Loucy (cell line): ENCODE measurements around the gene ALDOA.

ENCODE experiments used
- H2AFZ ChIP-seq: fragments of 200-600 bp; sonication (generic); 2 replicates; pipeline ENCODE4 v1.6.0; 2016; ENCODE audit warnings: antibody characterized with exemption, mild to moderate bottlenecking, low read length, moderate library complexity
- H3F3A ChIP-seq: fragments of 200-600 bp; 2 replicates; pipeline ENCODE4 v1.6.0; 2016; ENCODE audit warnings: antibody characterized with exemption, low read depth, mild to moderate bottlenecking
- H3K27me3 ChIP-seq: fragments of 200-600 bp; sonication (generic); 2 replicates; pipeline ENCODE4 v1.6.1; 2014; ENCODE audit warnings: low read length, mild to moderate bottlenecking; ENCODE audit not compliant: insufficient read depth, poor library complexity, severe bottlenecking
- H3K36me3 ChIP-seq: fragments of 200-600 bp; sonication (generic); 2 replicates; pipeline ENCODE4 v1.6.1; 2016; ENCODE audit warnings: low read length; ENCODE audit not compliant: insufficient read depth
- H3K4me1 ChIP-seq: fragments of 200-600 bp; sonication (generic); 2 replicates; pipeline ENCODE4 v1.5.1; 2014; ENCODE audit warnings: low read length, mild to moderate bottlenecking; ENCODE audit not compliant: insufficient read depth, poor library complexity, severe bottlenecking
- H3K4me2 ChIP-seq: fragments of 200-600 bp; sonication (generic); 2 replicates; pipeline ENCODE4 v1.6.0; 2014; ENCODE audit warnings: antibody characterized with exemption, low read length, low read depth, mild to moderate bottlenecking; ENCODE audit not compliant: poor library complexity, severe bottlenecking
- H3K4me3 ChIP-seq: fragments of 200-600 bp; sonication (generic); 2 replicates; pipeline ENCODE4 v1.5.1; 2014; ENCODE audit warnings: low read length, mild to moderate bottlenecking, mixed read lengths; ENCODE audit not compliant: poor library complexity, severe bottlenecking
- H3K79me2 ChIP-seq: fragments of 200-600 bp; sonication (generic); 2 replicates; pipeline ENCODE4 v1.6.1; 2014; ENCODE audit warnings: low read length; ENCODE audit not compliant: insufficient read depth
- H3K9ac ChIP-seq: fragments of 200-600 bp; sonication (generic); 2 replicates; pipeline ENCODE4 v1.6.0; 2014; ENCODE audit warnings: mild to moderate bottlenecking, low read depth, low read length, moderate library complexity; ENCODE audit not compliant: poor library complexity, severe bottlenecking
- H3K9me2 ChIP-seq: fragments of 200-600 bp; sonication (generic); replicated peaks from 2 replicates; pipeline ENCODE4 v1.6.1; 2016; ENCODE audit warnings: low read depth, low read length, mixed read lengths
- H3K9me3 ChIP-seq: fragments of 200-600 bp; sonication (generic); 2 replicates; pipeline ENCODE4 v1.6.1; 2014; ENCODE audit warnings: mild to moderate bottlenecking, antibody characterized with exemption, low read length, low read depth; ENCODE audit not compliant: insufficient read depth
- H4K20me1 ChIP-seq: fragments of 200-600 bp; sonication (generic); 2 replicates; pipeline ENCODE4 v1.6.0; 2014; ENCODE audit warnings: antibody characterized with exemption, low read length, mild to moderate bottlenecking; ENCODE audit not compliant: insufficient read depth, poor library complexity, severe bottlenecking
- CTCF ChIP-seq: fragments of 200-600 bp; sonication (generic); conservative IDR thresholded peaks from 2 replicates; pipeline ENCODE4 v1.5.1; 2014; ENCODE audit warnings: mild to moderate bottlenecking, antibody characterized with exemption, low read length
- EZH2phosphoT487 ChIP-seq: fragments of 200-600 bp; IDR thresholded peaks from 2 replicates; pipeline ENCODE4 v1.6.1; 2018; ENCODE audit warnings: antibody characterized with exemption, mild to moderate bottlenecking, moderate library complexity, borderline replicate concordance

Gene ALDOA

GRCh38 chr16:30024451-30024850 lies 41.1 kb upstream of the ALDOA start:
- no peaks in the 10 kb centered on the region for H3K9me2 ChIP-seq
- peaks cover 4% of the 10 kb centered on the region for H3K4me1 ChIP-seq
- no peaks in the 10 kb centered on the region for H3K27me3 ChIP-seq
- H3K36me3 ChIP-seq: no peaks in the 10 kb centered on the region
- H3F3A ChIP-seq: no peaks in the 10 kb centered on the region
- H4K20me1 ChIP-seq: no peaks in the 10 kb centered on the region
- H3K4me3 ChIP-seq: no peak overlapping the region
- H3K79me2 ChIP-seq: no peaks in the 10 kb centered on the region
- no peak overlapping the region for H2AFZ ChIP-seq
- no peak overlapping the region for H3K4me2 ChIP-seq
- H3K9me3 ChIP-seq: no peaks in the 10 kb centered on the region
- TF ChIP-seq CTCF: no peak
- TF ChIP-seq EZH2phosphoT487: no peak
- no peak overlapping the region for H3K9ac ChIP-seq

GRCh38 chr16:30025156-30025555 lies 40.4 kb upstream of the ALDOA start:
- no peak overlapping the region for H2AFZ ChIP-seq
- no peak overlapping the region for H3K9ac ChIP-seq
- no peaks in the 10 kb centered on the region for H4K20me1 ChIP-seq
- no peaks in the 10 kb centered on the region for H3K27me3 ChIP-seq
- no peaks in the 10 kb centered on the region for H3F3A ChIP-seq
- no peaks in the 10 kb centered on the region for H3K36me3 ChIP-seq
- H3K9me2 ChIP-seq: no peaks in the 10 kb centered on the region
- H3K4me1 ChIP-seq: peaks cover 4% of the 10 kb centered on the region
- TF ChIP-seq EZH2phosphoT487: no peak
- TF ChIP-seq CTCF: no peak
- no peak overlapping the region for H3K4me2 ChIP-seq
- H3K9me3 ChIP-seq: no peaks in the 10 kb centered on the region
- no peaks in the 10 kb centered on the region for H3K79me2 ChIP-seq
- H3K4me3 ChIP-seq: no peak overlapping the region

GRCh38 chr16:30025574-30025973 lies 40.0 kb upstream of the ALDOA start:
- Histone ChIP-seq H3K4me3 (no peak overlapping the region), H4K20me1 (no peaks in the 10 kb centered on the region), H3K9ac (no peak overlapping the region), H3K9me2 (no peaks in the 10 kb centered on the region), H3K36me3 (no peaks in the 10 kb centered on the region), H3K79me2 (no peaks in the 10 kb centered on the region), H3K4me2 (no peak overlapping the region), H3F3A (no peaks in the 10 kb centered on the region), H3K9me3 (no peaks in the 10 kb centered on the region), H2AFZ (no peak overlapping the region), H3K4me1 (peaks cover 4% of the 10 kb centered on the region), H3K27me3 (no peaks in the 10 kb centered on the region)
- TF ChIP-seq CTCF: no peak
- no peak for TF ChIP-seq EZH2phosphoT487
